Hepatocyte (in vitro differentiated cells): ENCODE results near the gene TRIM16. TPM values are rescaled to one million over a fixed set of nuclear protein-coding genes. Genes with fewer than 3 reads are reported as not detected.
"Not testable (repeated sequence)": the region's sequence is repeated elsewhere in the genome, so short reads cannot be mapped to it uniquely, and the experiment has no call there.

ENCODE experiments used
- DNase-seq: peaks from one replicate; pipeline ENCODE4 v3.0.0-alpha.2; 2016; ENCODE audit warnings: low spot score
- H2AFZ ChIP-seq: fragments of 200-600 bp; sonication (generic); 2 replicates; pipeline ENCODE4 v1.6.0; 2016; ENCODE audit warnings: antibody characterized with exemption, mild to moderate bottlenecking
- H3K27ac ChIP-seq: fragments of 200-600 bp; sonication (generic); 2 replicates; pipeline ENCODE4 v1.5.1; 2016; ENCODE audit warnings: mild to moderate bottlenecking
- H3K27me3 ChIP-seq: fragments of 200-600 bp; sonication (generic); 2 replicates; pipeline ENCODE4 v1.6.1; 2016
- H3K36me3 ChIP-seq: fragments of 200-600 bp; sonication (generic); replicated peaks from 2 replicates; pipeline ENCODE4 v1.5.1; 2016; ENCODE audit warnings: low read depth; ENCODE audit not compliant: insufficient read depth
- H3K4me1 ChIP-seq: fragments of 200-600 bp; sonication (generic); 2 replicates; pipeline ENCODE4 v1.5.1; 2016; ENCODE audit warnings: mild to moderate bottlenecking, moderate library complexity; ENCODE audit not compliant: insufficient read depth
- H3K4me2 ChIP-seq: fragments of 200-600 bp; sonication (generic); 2 replicates; pipeline ENCODE4 v1.6.0; 2016
- H3K4me3 ChIP-seq: fragments of 200-600 bp; sonication (generic); 2 replicates; pipeline ENCODE4 v1.5.1; 2016; ENCODE audit warnings: mild to moderate bottlenecking
- H3K79me2 ChIP-seq: fragments of 200-600 bp; sonication (generic); 2 replicates; pipeline ENCODE4 v1.6.0; 2017; ENCODE audit warnings: mild to moderate bottlenecking
- H3K9me2 ChIP-seq: fragments of 200-600 bp; sonication (generic); replicated peaks from 2 replicates; pipeline ENCODE4 v1.6.0; 2017; ENCODE audit warnings: mild to moderate bottlenecking; ENCODE audit not compliant: insufficient read depth
- H3K9me3 ChIP-seq: fragments of 200-600 bp; sonication (generic); 2 replicates; pipeline ENCODE4 v1.5.1; 2016; ENCODE audit warnings: low read depth, mild to moderate bottlenecking
- H4K20me1 ChIP-seq: fragments of 200-600 bp; sonication (generic); 2 replicates; pipeline ENCODE4 v1.6.0; 2016; ENCODE audit warnings: mild to moderate bottlenecking; ENCODE audit not compliant: insufficient read depth, poor library complexity, severe bottlenecking
- WGBS: methylation state at CpG from one replicate; pipeline ENCODE4 v1.1.6; 2016; ENCODE audit warnings: low lambda C conversion rate; ENCODE audit errors: missing lambda C conversion rate; 5-methylcytosine and 5-hydroxymethylcytosine counted together
- polyA plus RNA-seq: library from polyadenylated mRNA; unstranded; fragments of >200 nt; fragmentation: Nextera tagmentation; extraction: Ambion mirVana; gene quantifications from 2 replicates; pipeline ENCODE4 v1.2.1, GENCODE V29; 2016
- small RNA-seq: library from RNA; depleted of rRNA; stranded (forward); fragments of <200 nt; gene quantifications from one replicate; pipeline ENCODE3, GENCODE V24; 2014
- total RNA-seq: library from RNA; depleted of rRNA; stranded (reverse); fragments of >200 nt; gene quantifications from 2 replicates; pipeline ENCODE4 v1.2.3, GENCODE V29; 2014

The TRIM16 gene
- total and polyA plus RNA-seq, 2 experiments from 2014 or later = 19.5 to 30.6 TPM

DNA sequence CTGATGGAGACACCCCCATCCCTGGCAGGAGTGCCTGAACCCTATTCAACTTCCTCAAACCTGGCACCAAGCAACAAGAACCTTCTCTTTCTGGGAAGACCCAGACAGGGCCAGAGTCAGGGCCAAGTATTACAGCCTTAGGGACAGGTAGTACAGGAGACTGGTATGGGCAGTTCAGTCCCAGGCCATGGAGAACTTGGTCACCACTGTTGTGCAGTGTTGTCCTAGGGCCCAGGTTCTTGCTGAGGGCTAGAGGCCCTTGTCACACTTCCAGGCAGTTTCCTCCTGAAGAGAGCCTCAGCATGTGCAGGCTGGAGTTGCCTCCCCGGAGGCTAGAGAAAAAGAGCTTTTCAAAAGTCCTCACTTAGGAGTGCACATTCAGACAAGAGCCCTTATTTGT, 93.3 kb downstream of the TRIM16 start:
- H3K4me1 ChIP-seq, H3K4me3 ChIP-seq, H3K27me3 ChIP-seq, H3K27ac ChIP-seq, H3K9me2 ChIP-seq, H2AFZ ChIP-seq, DNase-seq, H3K79me2 ChIP-seq, H3K4me2 ChIP-seq, H4K20me1 ChIP-seq, H3K9me3 ChIP-seq, H3K36me3 ChIP-seq: not testable (repeated sequence)
- WGBS = 91% methylated on average over 1 of the region's 1 CpG

DNA sequence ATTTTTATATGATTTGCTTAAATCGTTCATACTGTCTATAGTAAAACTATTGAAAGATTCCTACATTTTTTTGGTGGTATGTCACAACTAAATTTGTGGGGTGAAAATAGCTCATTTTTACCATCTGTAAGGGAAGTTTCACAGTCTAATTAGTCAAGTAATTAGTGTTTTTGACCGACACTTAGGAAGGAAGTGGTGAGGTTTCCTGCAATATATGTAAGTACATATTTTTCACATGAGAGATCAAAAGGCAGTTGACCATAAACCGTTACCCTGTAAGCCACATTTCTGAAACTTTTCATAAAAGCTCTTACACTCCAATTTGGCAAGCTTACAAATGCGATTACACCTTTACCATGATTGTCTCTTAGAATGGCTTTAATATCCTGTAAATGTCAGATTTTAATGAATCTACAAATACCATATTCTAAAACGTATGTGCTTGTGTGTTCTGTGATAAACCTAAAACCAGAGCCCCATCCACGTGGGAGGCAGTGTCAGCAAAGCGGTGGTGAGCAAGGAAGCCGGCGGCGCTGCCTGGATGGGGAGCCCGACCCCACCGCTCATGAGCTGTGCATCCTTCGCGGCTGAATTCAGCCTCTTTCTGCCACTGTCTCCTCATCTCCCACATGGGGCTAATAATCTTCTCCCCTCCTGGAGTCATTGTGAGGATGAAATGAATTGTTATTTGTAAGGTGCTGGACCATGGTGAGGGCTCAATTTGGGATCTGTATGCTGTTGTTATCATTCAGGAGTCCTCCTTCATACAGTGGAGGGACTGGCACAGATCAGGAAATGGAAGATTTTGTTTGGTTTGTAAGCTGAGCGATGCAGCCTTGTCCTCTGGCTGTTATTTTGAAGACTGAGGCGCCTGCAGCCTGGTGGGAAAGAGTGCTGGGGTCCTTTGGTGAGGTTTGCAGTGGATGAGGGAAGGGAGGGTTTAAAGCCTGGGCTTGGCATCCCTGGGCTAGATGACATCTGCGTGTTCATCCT, 94.3 kb downstream of the TRIM16 start:
- H3K27ac ChIP-seq, H3K27me3 ChIP-seq, H4K20me1 ChIP-seq: not testable (repeated sequence)

DNA sequence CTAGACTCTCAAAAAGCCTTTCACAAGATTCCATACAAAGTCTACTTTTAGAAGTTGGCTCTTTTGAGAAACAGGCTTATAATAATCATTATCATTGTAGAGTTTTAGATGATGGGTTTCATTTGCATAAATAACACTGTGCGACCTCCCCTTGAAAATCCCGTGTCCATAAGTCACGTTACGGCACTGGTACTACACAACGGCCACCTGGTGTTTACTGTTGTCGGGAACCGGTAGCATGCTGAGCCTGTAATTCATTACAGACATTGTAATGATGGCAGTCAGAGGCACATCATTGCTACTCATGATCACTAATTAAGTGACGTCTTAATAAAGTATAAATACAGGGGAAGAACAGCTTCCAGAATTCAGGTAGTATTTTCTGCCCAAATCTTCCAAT, 96.1 kb downstream of the TRIM16 start:
- H3K9me3 ChIP-seq, H3K27me3 ChIP-seq, H3K79me2 ChIP-seq, H3K9me2 ChIP-seq, H3K27ac ChIP-seq, H4K20me1 ChIP-seq, H3K4me3 ChIP-seq, DNase-seq, H3K4me2 ChIP-seq, H3K4me1 ChIP-seq, H2AFZ ChIP-seq, H3K36me3 ChIP-seq: not testable (repeated sequence)
- WGBS = 84% methylated on average over 8 of the region's 8 CpGs

More for the DNA sequence above, 94.3 kb downstream of the TRIM16 start:
- H3K9me3 ChIP-seq, H3K4me1 ChIP-seq, DNase-seq, H3K36me3 ChIP-seq, H3K4me2 ChIP-seq, H3K9me2 ChIP-seq, H3K79me2 ChIP-seq, H2AFZ ChIP-seq, H3K4me3 ChIP-seq: not testable (repeated sequence)
- 86% methylated on average over 13 of the region's 17 CpGs for WGBS

- H3K27ac ChIP-seq, H3K4me1 ChIP-seq, H3K9me3 ChIP-seq, H3K27me3 ChIP-seq, H3K36me3 ChIP-seq, H2AFZ ChIP-seq, H3K4me3 ChIP-seq, H4K20me1 ChIP-seq, H3K79me2 ChIP-seq, DNase-seq, H3K4me2 ChIP-seq, H3K9me2 ChIP-seq: not testable (repeated sequence)
- WGBS = 83% methylated on average over 3 of the region's 5 CpGs
Measured at GRCh38 chr17:15583313-15583712, 100.8 kb downstream of the TRIM16 start.

DNA sequence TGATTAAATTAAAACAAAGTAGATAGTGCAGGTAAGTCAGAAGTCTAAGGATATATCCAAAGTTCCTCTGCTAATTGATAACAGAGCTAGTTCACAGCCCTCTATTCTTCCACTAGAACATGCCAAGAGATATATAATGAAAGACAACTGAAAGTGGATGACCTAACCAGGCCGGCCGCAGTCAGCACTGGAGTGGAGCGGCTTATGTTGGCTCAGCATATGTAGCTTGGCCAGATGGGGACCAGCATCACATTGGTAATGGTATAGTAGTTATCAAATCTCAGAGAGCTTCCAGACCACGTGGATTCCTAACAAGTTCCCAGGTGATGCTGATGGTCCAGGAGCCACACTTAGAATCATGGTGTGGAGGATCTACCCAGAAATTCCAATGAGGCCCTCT, 102.6 kb downstream of the TRIM16 start:
- not testable (repeated sequence) for H3K27ac ChIP-seq, H3K4me1 ChIP-seq, DNase-seq, H3K27me3 ChIP-seq, H3K79me2 ChIP-seq, H4K20me1 ChIP-seq, H2AFZ ChIP-seq, H3K4me2 ChIP-seq, H3K4me3 ChIP-seq, H3K36me3 ChIP-seq, H3K9me3 ChIP-seq, H3K9me2 ChIP-seq
- WGBS = 93% methylated on average over 3 of the region's 4 CpGs

Small RNA genes within 50 kb of the gene (small RNA-seq; reads per million reads assigned to genes)
- not detected for gene AC005838.1
- not detected for gene ZNF29P

Other genes with a start within 250 kb of the TRIM16 start
- gene CDRT4, start 216.7 kb downstream of the TRIM16 start, total RNA-seq = 2.7 and 10.4 TPM in 2 replicates
- gene CDRT4, start 216.7 kb downstream of the TRIM16 start, polyA plus RNA-seq = 9.6 and 11.8 TPM in 2 replicates
- 40.7 and 41.3 TPM in 2 replicates for gene TVP23C, start 120.8 kb downstream of the TRIM16 start, total RNA-seq
- gene TVP23C, start 120.8 kb downstream of the TRIM16 start, polyA plus RNA-seq = 15.3 and 23.0 TPM in 2 replicates
- gene FBXW10B, start 64.6 kb downstream of the TRIM16 start, total RNA-seq = 0.68 and 1.3 TPM in 2 replicates
- 0.23 and 0.29 TPM in 2 replicates for gene FBXW10B, start 64.6 kb downstream of the TRIM16 start, polyA plus RNA-seq
- 35.0 and 39.6 TPM in 2 replicates for gene ZNF286A, start 15.4 kb upstream of the TRIM16 start, total RNA-seq
- 16.1 and 18.5 TPM in 2 replicates for gene ZNF286A, start 15.4 kb upstream of the TRIM16 start, polyA plus RNA-seq
- 0.40 and 1.7 TPM in 2 replicates for gene TBC1D26, start 48.0 kb upstream of the TRIM16 start, total RNA-seq
- gene TBC1D26, start 48.0 kb upstream of the TRIM16 start, polyA plus RNA-seq = 0.30 and 0.57 TPM in 2 replicates